SK-N-SH (cell line): ENCODE measurements around the gene UNC5B. TPM values are rescaled to one million over a fixed set of nuclear protein-coding genes. Genes with fewer than 3 reads are reported as not detected.
A peak's percentile ranks its signal among the peaks of the same experiment; 100 is the strongest.

Experiments used
- CTCF ChIA-PET: fragments of 300-600, 350-600 bp; formaldehyde crosslinking; extraction: SDS; loops from one replicate; lab custom pipeline; 2021; lab: Yijun Ruan, JAX
- POLR2A ChIA-PET: fragments of 350-600 bp; sonication (Branson Sonifier 250); formaldehyde crosslinking; extraction: SDS; loops from one replicate; lab custom pipeline; 2020; ENCODE audit warnings: antibody characterized with exemption, inconsistent platforms; lab: Yijun Ruan, JAX
- DNase-seq: peaks from one replicate; pipeline ENCODE4 v3.0.0; 2012
- H2AFZ ChIP-seq: fragments of 200-600 bp; sonication (generic); 2 replicates; pipeline ENCODE4 v1.8.1; 2016; ENCODE audit warnings: antibody characterized with exemption, mild to moderate bottlenecking, low read depth
- H3F3A ChIP-seq: fragments of 200-600 bp; sonication (generic); replicated peaks from 2 replicates; pipeline ENCODE3; 2016; ENCODE audit warnings: antibody characterized with exemption, mild to moderate bottlenecking; ENCODE audit not compliant: insufficient read depth
- H3K27ac ChIP-seq, 2 experiments: fragments of 200-500 bp in 1 of 2; fragments of 200-600 bp in 1 of 2; sonication (Bioruptor generic) in 1 of 2; sonication (generic), shearing (Covaris generic) in 1 of 2; 2 replicates each; pipeline versions ENCODE4 v1.5.1 to v1.6.1; 2014 to 2016; ENCODE audit warnings: low read depth in 2 of 2, inconsistent platforms in 1 of 2, low read length in 1 of 2, mild to moderate bottlenecking in 1 of 2, mixed read lengths in 1 of 2
- H3K27me3 ChIP-seq: fragments of 200-600 bp; sonication (generic), shearing (Covaris generic); 2 replicates; pipeline ENCODE4 v1.6.1; 2016; ENCODE audit warnings: mixed run types; ENCODE audit not compliant: insufficient read depth
- H3K36me3 ChIP-seq, 2 experiments: fragments of 200-500 bp in 1 of 2; fragments of 200-600 bp in 1 of 2; sonication (Bioruptor generic) in 1 of 2; sonication (generic) in 1 of 2; replicated peaks in 1 of 2; 2 replicates each; pipeline versions ENCODE3 to v1.5.1; 2014 to 2016; ENCODE audit warnings: low read length in 1 of 2, mild to moderate bottlenecking in 1 of 2; ENCODE audit not compliant: insufficient read depth in 2 of 2, control insufficient read depth in 1 of 2
- H3K4me1 ChIP-seq, 2 experiments: fragments of 200-500 bp in 1 of 2; fragments of 200-600 bp in 1 of 2; sonication (Bioruptor generic) in 1 of 2; sonication (generic), shearing (Covaris generic) in 1 of 2; 2 replicates each; pipeline versions ENCODE4 v1.5.1 to v1.6.1; 2014 to 2016; ENCODE audit warnings: low read depth in 1 of 2, low read length in 1 of 2, mixed run types in 1 of 2; ENCODE audit not compliant: insufficient read depth in 2 of 2, control insufficient read depth in 1 of 2
- H3K4me2 ChIP-seq: fragments of 200-600 bp; sonication (generic), shearing (Covaris generic); 2 replicates; pipeline ENCODE4 v1.6.1; 2017; ENCODE audit warnings: mixed run types
- H3K4me3 ChIP-seq, 2 experiments: fragments of 200-500 bp in 1 of 2; fragments of 200-600 bp in 1 of 2; sonication (Bioruptor generic) in 1 of 2; sonication (generic), shearing (Covaris generic) in 1 of 2; 2 replicates each; pipeline versions ENCODE4 v1.5.1 to v1.8.1; 2014 to 2016; ENCODE audit warnings: low read depth in 2 of 2, inconsistent platforms in 1 of 2, low read length in 1 of 2, mild to moderate bottlenecking in 1 of 2, mixed read lengths in 1 of 2, moderate library complexity in 1 of 2
- H3K79me2 ChIP-seq: fragments of 200-600 bp; sonication (generic); 2 replicates; pipeline ENCODE4 v1.8.1; 2017; ENCODE audit warnings: mild to moderate bottlenecking; ENCODE audit not compliant: insufficient read depth
- H3K9ac ChIP-seq: fragments of 200-600 bp; sonication (generic); 2 replicates; pipeline ENCODE4 v1.6.1; 2017; ENCODE audit warnings: mixed run types
- H3K9me2 ChIP-seq: fragments of 200-600 bp; sonication (generic); 2 replicates; pipeline ENCODE4 v1.6.1; 2017; ENCODE audit warnings: mixed run types
- H3K9me3 ChIP-seq: fragments of 200-600 bp; sonication (generic); 2 replicates; pipeline ENCODE4 v1.6.1; 2017; ENCODE audit warnings: mixed run types, mild to moderate bottlenecking, moderate library complexity
- H4K20me1 ChIP-seq: fragments of 200-600 bp; sonication (generic); 2 replicates; pipeline ENCODE4 v1.6.1; 2017; ENCODE audit warnings: mild to moderate bottlenecking, mixed run types; ENCODE audit not compliant: insufficient read depth
- FOXJ3 ChIP-seq: sonication (generic); formaldehyde crosslinking; IDR thresholded peaks from 2 replicates; pipeline ENCODE4 v1.5.1; 2020; ENCODE audit warnings: mild to moderate bottlenecking, missing genetic modification reagents
- FOXM1 ChIP-seq: IDR thresholded peaks from 2 replicates; pipeline ENCODE4 v1.4.0; 2012; ENCODE audit warnings: low read depth, mild to moderate bottlenecking
- GATA2 ChIP-seq: sonication (generic); formaldehyde crosslinking; IDR thresholded peaks from 2 replicates; pipeline ENCODE4 v1.5.0; 2020; ENCODE audit warnings: mild to moderate bottlenecking, missing genetic modification reagents
- IRF3 ChIP-seq: fragments of 150-350 bp; IDR thresholded peaks from 2 replicates; pipeline ENCODE4 v1.6.1; 2016; ENCODE audit warnings: mild to moderate bottlenecking, low read depth, low read length
- JUND ChIP-seq: IDR thresholded peaks from 2 replicates; pipeline ENCODE4 v1.4.0; 2012
- MEF2A ChIP-seq: IDR thresholded peaks from 2 replicates; pipeline ENCODE4 v1.4.0; 2012; ENCODE audit warnings: low read depth, borderline replicate concordance
- MXI1 ChIP-seq: IDR thresholded peaks from 2 replicates; pipeline ENCODE4 v1.6.1; 2012; ENCODE audit warnings: mild to moderate bottlenecking, low read depth, low read length, improper control_type of control experiment
- NRF1 ChIP-seq: IDR thresholded peaks from 2 replicates; pipeline ENCODE4 v1.6.1; 2012; ENCODE audit warnings: low read depth, mild to moderate bottlenecking, low read length
- PBX3 ChIP-seq: IDR thresholded peaks from 2 replicates; pipeline ENCODE4; 2012
- POLR2AphosphoS5 ChIP-seq: IDR thresholded peaks from 2 replicates; pipeline ENCODE4 v1.6.1; 2012; ENCODE audit warnings: low read depth, low read length
- REST ChIP-seq: IDR thresholded peaks from 2 replicates; pipeline ENCODE4 v1.6.1; 2012; ENCODE audit warnings: mild to moderate bottlenecking, low read depth, low read length, moderate library complexity
- RFX5 ChIP-seq: IDR thresholded peaks from 2 replicates; pipeline ENCODE4 v1.6.1; 2012; ENCODE audit warnings: mild to moderate bottlenecking, improper control_type of control experiment, low read length
- RXRA ChIP-seq: IDR thresholded peaks from 2 replicates; pipeline ENCODE4 v1.4.0; 2012; ENCODE audit warnings: low read depth, mild to moderate bottlenecking, borderline replicate concordance
- SMC3 ChIP-seq: IDR thresholded peaks from 2 replicates; pipeline ENCODE4 v1.6.1; 2012; ENCODE audit warnings: low read depth, low read length, improper control_type of control experiment
- TAF1 ChIP-seq: IDR thresholded peaks from 2 replicates; pipeline ENCODE4 v1.6.1; 2012; ENCODE audit warnings: low read depth, mild to moderate bottlenecking, low read length, moderate library complexity, borderline replicate concordance
- TEAD4 ChIP-seq: IDR thresholded peaks from 2 replicates; pipeline ENCODE4 v1.4.0; 2012; ENCODE audit warnings: mild to moderate bottlenecking, borderline replicate concordance; ENCODE audit not compliant: insufficient read depth
- USF1 ChIP-seq: IDR thresholded peaks from 2 replicates; pipeline ENCODE4 v1.4.0; 2012; ENCODE audit warnings: low read depth, borderline replicate concordance
- USF2 ChIP-seq: fragments of 150-350 bp; IDR thresholded peaks from 2 replicates; pipeline ENCODE4 v1.6.1; 2017; ENCODE audit warnings: antibody characterized with exemption, low read length, low read depth, borderline replicate concordance
- YY1 ChIP-seq: IDR thresholded peaks from 2 replicates; pipeline ENCODE4 v1.4.0; 2012; ENCODE audit warnings: low read depth, mild to moderate bottlenecking
- WGBS: methylation state at CpG from one replicate; pipeline ENCODE4 v1.1.6; 2017; ENCODE audit warnings: low lambda C conversion rate; 5-methylcytosine and 5-hydroxymethylcytosine counted together
- polyA plus RNA-seq, 3 experiments: library from polyadenylated mRNA; depleted of rRNA; stranded (reverse); fragments of >200 nt; gene quantifications; 2 replicates each; pipeline ENCODE4 v1.2.3, GENCODE V29; 2012

UNC5B gene
- polyA plus RNA-seq, 1 of the 3 experiments (the other 2 are of a cell fraction), result 13.8 TPM

- H3K9ac ChIP-seq, result no peak overlapping the region
- ChIA-PET POLR2A (interaction anchor here (1.0 to 5.8 kb wide), 2 partner anchors 14 to 15 kb away, joined by 3 to 39 read pairs; no protein-coding TSS in a partner anchor), CTCF (interaction anchor here (1.4 to 10.4 kb wide), 4 partner anchors 10 to 359 kb away, joined by 3 to 107 read pairs (median 8); partner anchors contain the start of gene UNC5B)
- H3K27ac ChIP-seq, result peak overlapping the region; percentile 4 to 94; a peak in 2 of 4 replicates
- no peak overlapping the region for H2AFZ ChIP-seq
- H3K4me2 ChIP-seq, result peak overlapping the region; percentile 12; the same call in 1 of the 2 replicates
- H3F3A ChIP-seq, result peaks cover 22% of the 10 kb centered on the region
- peaks cover 83% of the 10 kb centered on the region for H3K79me2 ChIP-seq
- no peak overlapping the region for H3K4me3 ChIP-seq
- H4K20me1 ChIP-seq, result peaks cover 24% of the 10 kb centered on the region; the same call in 1 of the 2 replicates
- no peaks in the 10 kb centered on the region for H3K27me3 ChIP-seq
- TF ChIP-seq RXRA, result no peak
- no peak for TF ChIP-seq GATA2 (CRISPR knock-in tag)
- no peak for TF ChIP-seq TEAD4
- no peak for TF ChIP-seq JUND
- no peak for TF ChIP-seq REST
- TF ChIP-seq TAF1, result no peak
- TF ChIP-seq PBX3, result no peak
- TF ChIP-seq YY1, result no peak
- TF ChIP-seq FOXM1, result no peak
- no peak for DNase-seq
- 74% methylated on average over 3 of the region's 5 CpGs for WGBS
- no peaks in the 10 kb centered on the region for H3K9me3 ChIP-seq
- peaks cover 52 to 95% of the 10 kb centered on the region in 2 experiments for H3K4me1 ChIP-seq
- no peaks in the 10 kb centered on the region for H3K36me3 ChIP-seq
- H3K9me2 ChIP-seq, result no peaks in the 10 kb centered on the region
Observed at GRCh38 chr10:71262817-71263216, 50.4 kb downstream of the UNC5B start.

- H3K9me3 ChIP-seq, result no peaks in the 10 kb centered on the region
- TF ChIP-seq TEAD4 (no peak), MXI1 (no peak), RFX5 (no peak), NRF1 (no peak), FOXJ3 (CRISPR knock-in tag) (no peak), POLR2AphosphoS5 (no peak), MEF2A (no peak), USF1 (no peak), GATA2 (CRISPR knock-in tag) (no peak), IRF3 (no peak), SMC3 (no peak), USF2 (no peak), RXRA (no peak)
- TF ChIP-seq, all 33 proteins: peak for 0
- 69% methylated on average over 9 of the region's 9 CpGs for WGBS
- Histone ChIP-seq H3K4me2 (no peak overlapping the region), H3K9ac (no peak overlapping the region), H3K27me3 (no peaks in the 10 kb centered on the region), H3K9me2 (no peaks in the 10 kb centered on the region), H3K4me3 (no peak overlapping the region), H3K36me3 (no peaks in the 10 kb centered on the region), H4K20me1 (peaks cover 30% of the 10 kb centered on the region; the same call in 1 of the 2 replicates), H3K79me2 (peaks cover 83% of the 10 kb centered on the region), H3F3A (peaks cover 27% of the 10 kb centered on the region), H3K27ac (peak overlapping the region; percentile 4 to 94; a peak in 3 of 4 replicates), H2AFZ (no peak overlapping the region), H3K4me1 (peaks cover 52 to 95% of the 10 kb centered on the region in 2 experiments)
- ChIA-PET POLR2A (interaction anchor here (1.0 to 5.8 kb wide), 3 partner anchors 14 to 22 kb away, joined by 3 to 39 read pairs (median 3); no protein-coding TSS in a partner anchor), CTCF (interaction anchor here (1.4 to 10.4 kb wide), 4 partner anchors 10 to 360 kb away, joined by 3 to 107 read pairs (median 8); partner anchors contain the start of gene UNC5B)
- DNase-seq, result no peak
Observed at GRCh38 chr10:71263376-71263775, 51.0 kb downstream of the UNC5B start.
